Measurements from ENCODE around the gene GFPT1.

Gene GFPT1

GRCh38 chr2:69287544-69287943, 99.5 kb downstream of the GFPT1 start:
- DNase-seq, result no peak

- no peak for DNase-seq
Measured at GRCh38 chr2:69285379-69285894, 101.6 kb downstream of the GFPT1 start.

- DNase-seq, result no peak
Measured at GRCh38 chr2:69280796-69281412, 106.1 kb downstream of the GFPT1 start.

- no peak for DNase-seq
Measured at GRCh38 chr2:69279931-69280681, 106.9 kb downstream of the GFPT1 start.

- no peak for DNase-seq
Measured at GRCh38 chr2:69279211-69279610, 107.8 kb downstream of the GFPT1 start.

- DNase-seq, result no peak
Measured at GRCh38 chr2:69278366-69278765, 108.7 kb downstream of the GFPT1 start.

GRCh38 chr2:69275490-69275889, 111.5 kb downstream of the GFPT1 start:
- DNase-seq, result no peak

- no peak for DNase-seq
Measured at GRCh38 chr2:69272803-69273471, 114.1 kb downstream of the GFPT1 start.

- DNase-seq, result no peak
Measured at GRCh38 chr2:69271831-69272257, 115.2 kb downstream of the GFPT1 start.
